ENCODE results near the gene NETO2.

DNA sequence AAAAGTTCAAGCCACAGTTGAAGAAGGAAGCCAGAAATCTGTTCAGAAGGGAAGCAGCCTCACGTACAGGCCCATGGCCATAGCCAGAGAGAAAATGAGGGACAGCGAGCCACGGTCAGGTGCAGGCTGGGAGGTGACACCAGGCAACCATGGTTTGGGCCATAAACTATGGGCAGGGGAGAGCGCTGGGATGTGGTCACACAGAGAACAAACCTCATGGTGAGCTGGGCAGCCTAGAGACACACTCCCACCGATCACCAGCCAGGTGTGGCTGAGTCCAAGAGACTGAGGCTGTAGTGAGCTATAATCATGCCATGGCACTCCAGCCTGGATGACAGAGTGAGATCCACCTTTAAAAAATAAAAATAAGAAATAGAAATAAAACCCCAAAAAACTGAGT lies 76.5 kb downstream of the NETO2 start:
- TF ChIP-seq POLR2AphosphoS5 (IDR thresholded peaks at IDR 0.05; ENCODE audit: low read depth, low read length) (no peak), POLR2A (IDR thresholded peaks at IDR 0.05; ENCODE audit: low read depth, low read length) (no peak)

Data from GM12892 (cell line).